H1 (cell line): ENCODE measurements around the gene OSTF1. TPM values are rescaled to one million over a fixed set of nuclear protein-coding genes. Genes with fewer than 3 reads are reported as not detected.

ENCODE experiments used
- CTCF ChIA-PET: fragments of 300-600 bp; sonication (Branson Sonifier 250); formaldehyde crosslinking; loops from one replicate; lab custom pipeline; 2021; ENCODE audit not compliant: partially characterized antibody; lab: Charles Lee
- POLR2A ChIA-PET: fragments of 300-600 bp; sonication (Branson Sonifier 250); formaldehyde crosslinking; loops from one replicate; lab custom pipeline; 2021; ENCODE audit warnings: inconsistent platforms; ENCODE audit not compliant: partially characterized antibody; lab: Charles Lee
- DNase-seq, 2 experiments: peaks; one replicate each; pipeline versions ENCODE4 v3.0.0 to v3.0.0-alpha.2; 2010 to 2022; ENCODE audit warnings: low spot score in 2 of 2, low read depth in 1 of 2, mixed read lengths in 1 of 2
- FAIRE-seq: peaks from 2 replicates; lab custom pipeline; 2011; peaks lifted over from hg19 to GRCh38; lab: Jason Lieb, UNC
- H2AFZ ChIP-seq: 2 replicates; pipeline ENCODE4 v1.8.1; 2012; ENCODE audit warnings: low read length, inconsistent platforms
- H2AK5ac ChIP-seq: 2 replicates; pipeline ENCODE4 v1.6.1; 2013; ENCODE audit warnings: low read depth, low read length
- H2BK120ac ChIP-seq: replicated peaks from 2 replicates; pipeline ENCODE3; 2013; ENCODE audit warnings: low read depth, low read length, inconsistent platforms
- H2BK12ac ChIP-seq: 2 replicates; pipeline ENCODE4 v1.6.1; 2013; ENCODE audit warnings: low read depth, low read length
- H2BK15ac ChIP-seq: 2 replicates; pipeline ENCODE4 v1.6.1; 2013; ENCODE audit warnings: low read length
- H2BK20ac ChIP-seq: 2 replicates; pipeline ENCODE4 v1.6.1; 2013; ENCODE audit warnings: low read length
- H2BK5ac ChIP-seq: 2 replicates; pipeline ENCODE4 v1.6.1; 2013; ENCODE audit warnings: low read depth, low read length
- H3K14ac ChIP-seq: 2 replicates; pipeline ENCODE4 v1.6.1; 2013; ENCODE audit warnings: inconsistent platforms; ENCODE audit not compliant: insufficient read length
- H3K18ac ChIP-seq: 2 replicates; pipeline ENCODE4 v1.6.1; 2013; ENCODE audit warnings: low read length; ENCODE audit errors: extremely low read depth
- H3K23ac ChIP-seq: 2 replicates; pipeline ENCODE4 v1.6.1; 2013; ENCODE audit warnings: inconsistent platforms; ENCODE audit not compliant: insufficient read length
- H3K23me2 ChIP-seq: 2 replicates; pipeline ENCODE4 v1.6.1; 2013; ENCODE audit warnings: low read depth, low read length
- H3K27ac ChIP-seq: 2 replicates; pipeline ENCODE4 v1.6.1; 2011; ENCODE audit warnings: low read depth, low read length, inconsistent platforms
- H3K27me3 ChIP-seq, 4 experiments: replicated peaks in 1 of 4; 1 replicate in 1 of 4; 2 replicates in 3 of 4; pipeline versions ENCODE4 v1.6.1 to v1.8.1; 2011 to 2013; ENCODE audit warnings: low read length in 3 of 4, mild to moderate bottlenecking in 3 of 4, inconsistent platforms in 2 of 4, mixed read lengths in 2 of 4, moderate library complexity in 1 of 4; ENCODE audit not compliant: control insufficient read depth in 3 of 4, insufficient read depth in 3 of 4; ENCODE audit errors: extremely low read depth in 1 of 4
- H3K36me3 ChIP-seq, 4 experiments: 2 replicates each; pipeline versions ENCODE4 v1.6.1 to v1.8.1; 2011 to 2013; ENCODE audit warnings: mild to moderate bottlenecking in 4 of 4, low read length in 3 of 4, moderate library complexity in 2 of 4, control low read depth in 1 of 4, inconsistent platforms in 1 of 4; ENCODE audit not compliant: insufficient read depth in 4 of 4, control insufficient read depth in 2 of 4
- H3K4ac ChIP-seq: replicated peaks from 2 replicates; pipeline ENCODE3; 2013; ENCODE audit warnings: low read length, low read depth, mixed read lengths, inconsistent platforms; ENCODE audit not compliant: insufficient read length
- H3K4me1 ChIP-seq, 4 experiments: replicated peaks in 1 of 4; 1 replicate in 1 of 4; 2 replicates in 3 of 4; pipeline versions ENCODE4 v1.6.1 to v1.8.1; 2011 to 2013; ENCODE audit warnings: low read length in 3 of 4, inconsistent platforms in 2 of 4, mixed read lengths in 1 of 4; ENCODE audit not compliant: insufficient read depth in 4 of 4, control insufficient read depth in 3 of 4
- H3K4me2 ChIP-seq, 2 experiments: 2 replicates each; pipeline versions ENCODE4 v1.6.1 to v1.8.1; 2011 to 2013; ENCODE audit warnings: low read depth in 2 of 2, low read length in 2 of 2, control low read depth in 1 of 2, inconsistent platforms in 1 of 2, mild to moderate bottlenecking in 1 of 2; ENCODE audit not compliant: insufficient read depth in 1 of 2
- H3K4me3 ChIP-seq, 4 experiments: fragments of 200-600, 300-600 bp in 1 of 4; sonication (generic), shearing (Covaris generic), sonication (Bioruptor Twin) in 1 of 4; 2 replicates each; pipeline versions ENCODE4 v1.5.1 to v1.8.1; 2011 to 2016; ENCODE audit warnings: low read length in 4 of 4, low read depth in 3 of 4, control low read depth in 2 of 4, inconsistent platforms in 2 of 4, mild to moderate bottlenecking in 2 of 4, mixed read lengths in 1 of 4, moderate library complexity in 1 of 4; ENCODE audit not compliant: insufficient read depth in 2 of 4; ENCODE audit errors: extremely low read depth in 1 of 4
- H3K56ac ChIP-seq: replicated peaks from 2 replicates; pipeline ENCODE3; 2013; ENCODE audit warnings: low read depth, mild to moderate bottlenecking, mixed read lengths, low read length, inconsistent platforms; ENCODE audit not compliant: insufficient read length
- H3K79me1 ChIP-seq: 2 replicates; pipeline ENCODE4 v1.6.1; 2013; ENCODE audit warnings: low read depth, low read length, control low read depth
- H3K79me2 ChIP-seq, 2 experiments: 2 replicates each; pipeline versions ENCODE4 v1.6.1 to v1.8.1; 2012 to 2013; ENCODE audit warnings: low read length in 2 of 2, mild to moderate bottlenecking in 2 of 2, inconsistent platforms in 1 of 2; ENCODE audit not compliant: insufficient read depth in 2 of 2, control insufficient read depth in 1 of 2
- H3K9ac ChIP-seq, 4 experiments: replicated peaks in 1 of 4; 1 replicate in 1 of 4; 2 replicates in 3 of 4; pipeline versions ENCODE4 v1.6.1 to v1.8.1; 2011 to 2013; ENCODE audit warnings: low read depth in 3 of 4, low read length in 3 of 4, control low read depth in 2 of 4, mild to moderate bottlenecking in 2 of 4, moderate library complexity in 2 of 4, inconsistent platforms in 1 of 4; ENCODE audit errors: extremely low read depth in 1 of 4
- H3K9me3 ChIP-seq, 2 experiments: 2 replicates each; pipeline versions ENCODE4 v1.6.1 to v1.8.1; 2012 to 2013; ENCODE audit warnings: mild to moderate bottlenecking in 2 of 2, moderate library complexity in 2 of 2, control low read depth in 1 of 2, inconsistent platforms in 1 of 2, low read depth in 1 of 2, low read length in 1 of 2, mixed read lengths in 1 of 2; ENCODE audit not compliant: insufficient read depth in 2 of 2
- H4K20me1 ChIP-seq, 2 experiments: replicated peaks in 1 of 2; 2 replicates each; pipeline versions ENCODE3 to v1.8.1; 2011 to 2013; ENCODE audit warnings: inconsistent platforms in 2 of 2, low read length in 2 of 2, mild to moderate bottlenecking in 1 of 2; ENCODE audit not compliant: insufficient read depth in 2 of 2, control insufficient read depth in 1 of 2
- H4K5ac ChIP-seq: 2 replicates; pipeline ENCODE4 v1.6.1; 2013; ENCODE audit warnings: low read length, low read depth, mixed read lengths, inconsistent platforms; ENCODE audit not compliant: insufficient read length
- H4K8ac ChIP-seq: 2 replicates; pipeline ENCODE4 v1.8.0; 2013; ENCODE audit warnings: mild to moderate bottlenecking, moderate library complexity, low read length, inconsistent platforms; ENCODE audit not compliant: insufficient read depth; ENCODE audit errors: extremely low read depth
- H4K91ac ChIP-seq: replicated peaks from 2 replicates; pipeline ENCODE3; 2013; ENCODE audit warnings: low read length, mixed read lengths, inconsistent platforms; ENCODE audit not compliant: insufficient read length
- ASH2L ChIP-seq: fragments of 200-600, 300-600 bp; sonication (generic); IDR thresholded peaks from one replicate; pipeline ENCODE4 v1.7.1; 2017; ENCODE audit warnings: low read length
- BACH1 ChIP-seq: IDR thresholded peaks from 2 replicates; pipeline ENCODE4 v1.6.1; 2012; ENCODE audit warnings: low read length, improper control_type of control experiment
- CBX8 ChIP-seq: fragments of 300-800, 300-1000 bp; sonication (generic); IDR thresholded peaks from 2 replicates; pipeline ENCODE4 v1.7.1; 2016; ENCODE audit warnings: low read depth, low read length, borderline replicate concordance
- CHD2 ChIP-seq: IDR thresholded peaks from 2 replicates; pipeline ENCODE4 v1.6.1; 2012; ENCODE audit warnings: low read length, improper control_type of control experiment
- EP300 ChIP-seq, 2 experiments: IDR thresholded peaks; 1 replicate in 1 of 2; 2 replicates in 1 of 2; pipeline ENCODE4 v1.6.1; 2011 to 2012; ENCODE audit warnings: low read depth in 2 of 2, low read length in 2 of 2, mild to moderate bottlenecking in 2 of 2, borderline replicate concordance in 1 of 2, inconsistent platforms in 1 of 2, moderate library complexity in 1 of 2
- EZH2 ChIP-seq: fragments of 200-600 bp; sonication (generic); IDR thresholded peaks from 2 replicates; pipeline ENCODE4 v1.7.1; 2012; ENCODE audit warnings: low read depth, mild to moderate bottlenecking, moderate library complexity, low read length, inconsistent platforms; ENCODE audit not compliant: severe bottlenecking
- FOSL1 ChIP-seq: IDR thresholded peaks from 2 replicates; pipeline ENCODE4 v1.6.1; 2011; ENCODE audit warnings: mild to moderate bottlenecking, low read depth, low read length, moderate library complexity; ENCODE audit not compliant: insufficient read depth
- MAFK ChIP-seq: IDR thresholded peaks from 2 replicates; pipeline ENCODE4 v1.6.1; 2012; ENCODE audit warnings: low read depth, mild to moderate bottlenecking, improper control_type of control experiment, low read length
- POU5F1 ChIP-seq: IDR thresholded peaks from 2 replicates; pipeline ENCODE4 v1.6.1; 2011; ENCODE audit warnings: low read depth, mild to moderate bottlenecking, low read length, moderate library complexity
- RBBP5 ChIP-seq: IDR thresholded peaks from 2 replicates; pipeline ENCODE4 v1.7.1; 2012; ENCODE audit warnings: low read depth, mild to moderate bottlenecking, inconsistent platforms, low read length, moderate library complexity, borderline replicate concordance
- RFX5 ChIP-seq: IDR thresholded peaks from 2 replicates; pipeline ENCODE4 v1.6.1; 2011; ENCODE audit warnings: low read depth, low read length, improper control_type of control experiment, borderline replicate concordance
- RXRA ChIP-seq: IDR thresholded peaks from 2 replicates; pipeline ENCODE4 v1.6.1; 2011; ENCODE audit warnings: low read depth, mild to moderate bottlenecking, low read length, moderate library complexity; ENCODE audit not compliant: insufficient read depth
- SP2 ChIP-seq: IDR thresholded peaks from 2 replicates; pipeline ENCODE4 v1.6.1; 2012; ENCODE audit warnings: mild to moderate bottlenecking, low read length, inconsistent platforms
- SP4 ChIP-seq: IDR thresholded peaks from 2 replicates; pipeline ENCODE4 v1.6.1; 2012; ENCODE audit warnings: low read length, inconsistent platforms
- TCF12 ChIP-seq: IDR thresholded peaks from 2 replicates; pipeline ENCODE4 v1.6.1; 2011; ENCODE audit warnings: low read depth, mild to moderate bottlenecking, low read length
- YY1 ChIP-seq: IDR thresholded peaks from 2 replicates; pipeline ENCODE4 v1.6.1; 2011; ENCODE audit warnings: low read depth, mild to moderate bottlenecking, low read length
- WGBS, 2 experiments: shearing (Covaris generic) in 1 of 2; methylation state at CpG; one replicate each; pipeline versions ENCODE4 v1.1.6 to v1.1.7; 2013 to 2015; ENCODE audit warnings: low lambda C conversion rate in 2 of 2, mixed read lengths in 2 of 2, inconsistent platforms in 1 of 2, low coverage in 1 of 2, missing lambda C conversion rate in 1 of 2; ENCODE audit not compliant: insufficient replicate concordance in 2 of 2, insufficient coverage in 1 of 2, insufficient read length in 1 of 2; ENCODE audit errors: extremely low coverage in 1 of 2, missing lambda C conversion rate in 1 of 2; 5-methylcytosine and 5-hydroxymethylcytosine counted together
- polyA plus RNA-seq, 7 experiments: library from polyadenylated mRNA; depleted of rRNA in 3 of 7; stranded (reverse) in 5 of 7; unstranded in 2 of 7; fragments of >200 nt in 5 of 7; fragments of 200-250 nt in 2 of 7; gene quantifications; 1 replicate in 5 of 7; 2 replicates in 1 of 7; 4 replicates in 1 of 7; pipeline versions ENCODE4 v1.2.1 to v1.2.3, GENCODE V29; 2011 to 2013; ENCODE audit warnings: missing spikeins in 2 of 7, mixed read lengths in 2 of 7
- total RNA-seq: library from RNA; stranded (reverse); fragmentation: NEBNext Ultra II Directional; extraction: Animal tissue kit (Norgen Biotek cat#: 25700); gene quantifications from 2 replicates; pipeline ENCODE4 v1.2.1, GENCODE V29; 2021

OSTF1 gene
- total and polyA plus RNA-seq, 2 of the 8 experiments (the other 6 are each of a cell fraction or from before 2014, with no cell fraction given): 5.0 to 18.9 TPM

DNA sequence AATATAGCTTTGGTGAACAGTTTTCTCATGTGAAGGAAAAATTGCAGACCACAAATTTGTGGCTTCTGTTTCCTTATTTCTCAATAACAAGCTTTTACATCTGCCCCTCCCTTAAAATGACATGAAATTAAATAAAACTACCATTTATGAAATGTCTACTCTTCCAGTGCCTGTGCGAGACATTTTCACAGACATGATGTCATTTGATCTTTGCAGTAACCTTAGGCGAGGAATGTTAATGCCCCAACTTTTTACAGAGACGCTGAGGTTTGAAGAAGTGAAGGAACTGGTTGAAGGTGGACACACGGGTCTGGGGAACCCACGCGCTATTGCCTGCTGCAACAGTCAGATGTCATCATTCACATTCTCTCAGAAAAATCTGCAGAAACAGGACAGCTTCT lies 61.5 kb downstream of the OSTF1 start:
- Histone ChIP-seq H2BK20ac (no peak overlapping the region), H3K23ac (no peak overlapping the region), H3K23me2 (no peaks in the 10 kb centered on the region), H3K4me1 (0 out of 7 replicates have a peak, but pooled peaks cover 0 to 2% (median 0%) of the 10 kb centered on the region in 4 experiments), H2BK12ac (no peak overlapping the region), H4K5ac (no peak overlapping the region), H2BK120ac (no peak overlapping the region), H4K20me1 (peaks cover 0 to 2% of the 10 kb centered on the region in 2 experiments), H3K18ac (no peak overlapping the region), H3K27ac (no peak overlapping the region), H2AFZ (no peak overlapping the region), H3K27me3 (no peaks in the 10 kb centered on the region), H2AK5ac (no peak overlapping the region), H3K9ac (no peak overlapping the region), H2BK5ac (no peak overlapping the region), H3K4ac (no peak overlapping the region), H3K9me3 (0 out of 4 replicates have a peak, but pooled peaks cover 0 to 2% of the 10 kb centered on the region in 2 experiments), H3K4me2 (no peak overlapping the region), H3K36me3 (no peaks in the 10 kb centered on the region), H2BK15ac (no peak overlapping the region), H3K79me1 (no peaks in the 10 kb centered on the region), H3K4me3 (no peak overlapping the region), H4K91ac (no peak overlapping the region), H3K79me2 (no peaks in the 10 kb centered on the region), H3K14ac (no peak overlapping the region), H4K8ac (no peak overlapping the region), H3K56ac (no peak overlapping the region)
- no peak for FAIRE-seq
- DNase-seq: no peak
- ChIA-PET CTCF (interaction anchor here (0.5 to 1.0 kb wide), 2 partner anchors 11 to 88 kb away, joined by 3 read pairs; no protein-coding TSS in a partner anchor), POLR2A (no interaction called here)
- 97% methylated on average over 6 of the region's 6 CpGs; no CpG with 5 or more reads in 1 of the 2 experiments for WGBS, 2 experiments
- no peak for TF ChIP-seq EP300 (IDR thresholded peaks at IDR 0.05; ENCODE audit: borderline replicate concordance in 1 of 2, low read depth in 2 of 2, low read length in 2 of 2)
- no peak for TF ChIP-seq MAFK
- no peak for TF ChIP-seq ASH2L
- TF ChIP-seq YY1: no peak
- no peak for TF ChIP-seq EZH2
- no peak for TF ChIP-seq RBBP5
- TF ChIP-seq RXRA: no peak
- TF ChIP-seq SP2: no peak
- TF ChIP-seq CHD2: no peak
- TF ChIP-seq TCF12: no peak
- TF ChIP-seq POU5F1: no peak
- no peak for TF ChIP-seq FOSL1
- no peak for TF ChIP-seq CBX8
- TF ChIP-seq RFX5: no peak
- no peak for TF ChIP-seq BACH1
- no peak for TF ChIP-seq SP4
